IMR-90 (cell line): Measurements from ENCODE around the gene FOSB. TPM values are rescaled to one million over a fixed set of nuclear protein-coding genes. Genes with fewer than 3 reads are reported as not detected.
A peak's percentile ranks its signal among the peaks of the same experiment; 100 is the strongest.

Experiments used
- ATAC-seq: fragments of 200-7000 bp; cut with Tn5 transposase; 2 replicates; pipeline ENCODE4 v1.9.1; 2020; ENCODE audit warnings: low read depth, mild to moderate bottlenecking, moderate library complexity
- BruUV-seq: library from RNA; stranded (reverse); fragments of 400-500 nt; replicated peaks from 2 replicates; lab custom pipeline; 2021; lab: Mats Ljungman, UMichigan
- CTCF ChIA-PET: fragments of 300-600 bp; formaldehyde crosslinking; extraction: SDS; loops from one replicate; lab custom pipeline; 2021; ENCODE audit warnings: antibody characterized with exemption; lab: Yijun Ruan, JAX
- POLR2A ChIA-PET: fragments of 300-600 bp; sonication (Branson Sonifier 250); formaldehyde crosslinking; loops from one replicate; lab custom pipeline; 2022; ENCODE audit warnings: antibody characterized with exemption; ENCODE audit not compliant: unreplicated experiment; lab: Charles Lee
- DNase-seq: peaks from one replicate; pipeline ENCODE4 v3.0.0; 2013
- H2AFZ ChIP-seq: replicated peaks from 2 replicates; pipeline ENCODE3; 2013; ENCODE audit warnings: low read length, mild to moderate bottlenecking; ENCODE audit not compliant: poor library complexity
- H2AK5ac ChIP-seq: 2 replicates; pipeline ENCODE4 v1.6.1; 2013; ENCODE audit warnings: low read depth, low read length, inconsistent platforms
- H2AK9ac ChIP-seq: replicated peaks from 2 replicates; pipeline ENCODE3; 2013; ENCODE audit warnings: mild to moderate bottlenecking, low read depth, low read length, moderate library complexity; ENCODE audit not compliant: poor library complexity
- H2BK120ac ChIP-seq: 2 replicates; pipeline ENCODE4 v1.6.1; 2013; ENCODE audit warnings: low read depth, low read length, inconsistent platforms
- H2BK15ac ChIP-seq: 3 replicates; pipeline ENCODE4 v1.6.1; 2013; ENCODE audit warnings: low read depth, low read length, inconsistent platforms
- H2BK20ac ChIP-seq: 2 replicates; pipeline ENCODE4 v1.6.1; 2013; ENCODE audit warnings: low read depth, mild to moderate bottlenecking, inconsistent platforms, low read length, moderate library complexity
- H2BK5ac ChIP-seq: 2 replicates; pipeline ENCODE4 v1.6.1; 2013; ENCODE audit warnings: mild to moderate bottlenecking, low read depth, low read length, inconsistent platforms; ENCODE audit not compliant: poor library complexity, severe bottlenecking
- H3K14ac ChIP-seq: replicated peaks from 2 replicates; pipeline ENCODE4 v1.6.1; 2013; ENCODE audit warnings: low read depth, low read length, inconsistent platforms
- H3K18ac ChIP-seq: 2 replicates; pipeline ENCODE4 v1.6.1; 2013; ENCODE audit warnings: low read depth, low read length, control low read depth
- H3K23ac ChIP-seq: 2 replicates; pipeline ENCODE4 v1.6.1; 2013; ENCODE audit warnings: low read depth, low read length, inconsistent platforms
- H3K27ac ChIP-seq: 2 replicates; pipeline ENCODE4 v1.5.1; 2013; ENCODE audit warnings: mild to moderate bottlenecking, control low read depth, low read length; ENCODE audit not compliant: insufficient read depth
- H3K27me3 ChIP-seq: 2 replicates; pipeline ENCODE4 v1.6.1; 2013; ENCODE audit warnings: low read length; ENCODE audit not compliant: control insufficient read depth, insufficient read depth
- H3K36me3 ChIP-seq: 2 replicates; pipeline ENCODE4 v1.6.1; 2013; ENCODE audit warnings: low read length, mixed read lengths; ENCODE audit not compliant: control insufficient read depth, insufficient read depth
- H3K4ac ChIP-seq: 2 replicates; pipeline ENCODE4 v1.6.1; 2013; ENCODE audit warnings: low read depth, low read length, inconsistent platforms
- H3K4me1 ChIP-seq: 2 replicates; pipeline ENCODE4 v1.6.1; 2013; ENCODE audit warnings: low read length, mixed read lengths; ENCODE audit not compliant: control insufficient read depth, insufficient read depth
- H3K4me2 ChIP-seq: 2 replicates; pipeline ENCODE4 v1.6.1; 2013; ENCODE audit warnings: low read depth, mild to moderate bottlenecking, control low read depth, low read length, moderate library complexity
- H3K4me3 ChIP-seq: 2 replicates; pipeline ENCODE4 v1.5.1; 2013; ENCODE audit warnings: low read depth, mild to moderate bottlenecking, control low read depth, low read length, moderate library complexity; ENCODE audit not compliant: insufficient read depth
- H3K56ac ChIP-seq: 2 replicates; pipeline ENCODE4 v1.6.1; 2013; ENCODE audit warnings: low read length, inconsistent platforms; ENCODE audit not compliant: insufficient read depth; ENCODE audit errors: extremely low read depth
- H3K79me1 ChIP-seq, 2 experiments: 2 replicates each; pipeline ENCODE4 v1.6.1; 2013; ENCODE audit warnings: low read length in 2 of 2, inconsistent platforms in 1 of 2, low read depth in 1 of 2
- H3K9ac ChIP-seq: 2 replicates; pipeline ENCODE4 v1.6.1; 2013; ENCODE audit warnings: low read depth, low read length, control low read depth
- H3K9me1 ChIP-seq: 2 replicates; pipeline ENCODE4 v1.6.1; 2013; ENCODE audit warnings: low read length, inconsistent platforms; ENCODE audit not compliant: insufficient read depth
- H3K9me3 ChIP-seq: 2 replicates; pipeline ENCODE4 v1.6.1; 2013; ENCODE audit warnings: low read length; ENCODE audit not compliant: control insufficient read depth, insufficient read depth
- H4K20me1 ChIP-seq: 2 replicates; pipeline ENCODE4 v1.6.1; 2013; ENCODE audit warnings: low read length, inconsistent platforms; ENCODE audit not compliant: insufficient read depth
- H4K5ac ChIP-seq: 2 replicates; pipeline ENCODE4 v1.6.1; 2013; ENCODE audit warnings: mild to moderate bottlenecking, low read depth, low read length, control low read depth
- H4K8ac ChIP-seq, 2 experiments: 2 replicates each; pipeline ENCODE4 v1.6.1; 2013; ENCODE audit warnings: low read depth in 2 of 2, low read length in 2 of 2, control low read depth in 1 of 2, inconsistent platforms in 1 of 2
- H4K91ac ChIP-seq: 2 replicates; pipeline ENCODE4 v1.6.1; 2013; ENCODE audit warnings: low read depth, low read length, inconsistent platforms; ENCODE audit not compliant: insufficient read depth
- BHLHE40 ChIP-seq: fragments of 150-350 bp; IDR thresholded peaks from 2 replicates; pipeline ENCODE4 v1.6.1; 2016; ENCODE audit warnings: mild to moderate bottlenecking, low read depth, low read length
- CHD1 ChIP-seq: IDR thresholded peaks from 2 replicates; pipeline ENCODE4 v1.6.1; 2012; ENCODE audit warnings: low read depth, low read length, improper control_type of control experiment
- CTCF ChIP-seq: conservative IDR thresholded peaks from 2 replicates; pipeline ENCODE4 v1.5.1; 2012; ENCODE audit warnings: mild to moderate bottlenecking, low read depth, low read length, improper control_type of control experiment
- ELK1 ChIP-seq: fragments of 150-350 bp; IDR thresholded peaks from 2 replicates; pipeline ENCODE4 v1.6.1; 2016; ENCODE audit warnings: low read depth, mild to moderate bottlenecking, low read length, moderate library complexity, borderline replicate concordance
- FOS ChIP-seq: fragments of 150-350 bp; IDR thresholded peaks from 2 replicates; pipeline ENCODE4 v1.6.1; 2016; ENCODE audit warnings: low read depth, low read length
- MAFK ChIP-seq: IDR thresholded peaks from 2 replicates; pipeline ENCODE4 v1.6.1; 2012; ENCODE audit warnings: low read depth, low read length, improper control_type of control experiment
- MAZ ChIP-seq: IDR thresholded peaks from 2 replicates; pipeline ENCODE4 v1.6.1; 2012; ENCODE audit warnings: low read depth, mild to moderate bottlenecking, low read length, improper control_type of control experiment, moderate library complexity, borderline replicate concordance
- MXI1 ChIP-seq: IDR thresholded peaks from 2 replicates; pipeline ENCODE4 v1.6.1; 2012; ENCODE audit warnings: low read depth, mild to moderate bottlenecking, low read length, moderate library complexity, borderline replicate concordance
- NFE2L2 ChIP-seq: fragments of 150-350 bp; IDR thresholded peaks from 2 replicates; pipeline ENCODE4 v1.6.1; 2016; ENCODE audit warnings: low read depth, mild to moderate bottlenecking, low read length
- POLR2A ChIP-seq: IDR thresholded peaks from 2 replicates; pipeline ENCODE4 v1.6.1; 2012; ENCODE audit warnings: mild to moderate bottlenecking, low read depth, low read length
- SMC3 ChIP-seq: fragments of 150-350 bp; IDR thresholded peaks from 2 replicates; pipeline ENCODE4 v1.6.1; 2016; ENCODE audit warnings: low read depth, mild to moderate bottlenecking, antibody characterized with exemption, low read length, moderate library complexity
- USF2 ChIP-seq: fragments of 150-350 bp; IDR thresholded peaks from 2 replicates; pipeline ENCODE4 v1.6.1; 2017; ENCODE audit warnings: mild to moderate bottlenecking, antibody characterized with exemption, low read length, low read depth
- WGBS, 2 experiments: methylation state at CpG; one replicate each; pipeline versions ENCODE4 v1.1.5 to v1.1.7; 2013; ENCODE audit warnings: missing lambda C conversion rate in 2 of 2; ENCODE audit not compliant: insufficient read length in 1 of 2; ENCODE audit errors: extremely low coverage in 2 of 2; 5-methylcytosine and 5-hydroxymethylcytosine counted together
- dilution Hi-C: fragments of 300-500 bp; cut with HindIII; formaldehyde crosslinking; loops from one replicate; pipeline ENCODE4 v1.14.3; 2018; ENCODE audit warnings: low sequenced_read_pairs; ENCODE audit not compliant: unreplicated experiment
- in situ Hi-C: fragments of 300-500 bp; cut with MboI; formaldehyde crosslinking; loops from 3 replicates; pipeline ENCODE4 v1.14.3; 2019; ENCODE audit warnings: low sequenced_read_pairs, inconsistent platforms, mixed read lengths
- intact Hi-C: fragments of 100-400 bp; cut with micrococcal nuclease; formaldehyde crosslinking; loops from 2 replicates; pipeline ENCODE4 v1.10.0; 2022
- polyA plus RNA-seq, 3 experiments: library from polyadenylated mRNA; depleted of rRNA; stranded (reverse); fragments of >200 nt; gene quantifications; 2 replicates each; pipeline ENCODE4 v1.2.3, GENCODE V29; 2012; ENCODE audit warnings: low replicate concordance in 1 of 3
- total RNA-seq: library from RNA; depleted of rRNA; stranded (reverse); fragments of >200 nt; gene quantifications from 2 replicates; pipeline ENCODE4 v1.2.3, GENCODE V29; 2012

The FOSB gene
- total and polyA plus RNA-seq, 2 of the 4 experiments (the other 2 are of a cell fraction) = 11.1 to 15.6 TPM

GRCh38 chr19:45499196-45500180 is 31.7 kb downstream of the FOSB start:
- in situ Hi-C loops = no loop called here
- H3K4me3 ChIP-seq = no peak overlapping the region

More at GRCh38 chr19:45499196-45500180, 31.7 kb downstream of the FOSB start:
- Histone ChIP-seq H3K18ac (no peak overlapping the region), H2BK5ac (no peak overlapping the region), H3K36me3 (no peaks in the 10 kb centered on the region), H3K27ac (no peak overlapping the region), H2AK5ac (peak overlapping the region; percentile 3; the same call in 1 of the 2 replicates), H4K20me1 (no peaks in the 10 kb centered on the region), H3K27me3 (peaks cover 6% of the 10 kb centered on the region; the same call in 1 of the 2 replicates), H4K91ac (no peak overlapping the region), H3K4ac (no peak overlapping the region), H2BK20ac (no peak overlapping the region), H3K4me1 (no peaks in the 10 kb centered on the region), H2BK15ac (no peak overlapping the region), H3K9me3 (no peaks in the 10 kb centered on the region), H4K5ac (no peak overlapping the region), H3K14ac (no peak overlapping the region), H3K9ac (no peak overlapping the region), H2AFZ (peak overlapping the region; percentile 93), H3K9me1 (peaks cover 10% of the 10 kb centered on the region), H3K4me2 (no peak overlapping the region), H2AK9ac (peak overlapping the region; percentile 85), H3K56ac (no peak overlapping the region), H4K8ac (no peak overlapping the region), H3K79me1 (peaks cover 0 to 2% of the 10 kb centered on the region in 2 experiments; a peak in 1 of 4 replicates), H3K23ac (no peak overlapping the region), H2BK120ac (no peak overlapping the region)
- TF ChIP-seq MAFK (no peak), MXI1 (no peak), BHLHE40 (no peak), USF2 (no peak), FOS (no peak), ELK1 (no peak), POLR2A (no peak), CTCF (no peak), CHD1 (no peak), NFE2L2 (no peak), SMC3 (no peak), MAZ (no peak)
- dilution Hi-C loops (no loop called here), intact Hi-C loops (no loop called here)
- WGBS, 2 experiments = 1% methylated on average over 16 of the region's 37 CpGs; no CpG with 5 or more reads in 1 of the 2 experiments
- POLR2A ChIA-PET = no interaction called here
- no TSS peak for BruUV-seq
- DNase-seq (no peak), ATAC-seq (no peak)
- CTCF ChIA-PET = interaction anchor here (0.6 to 1.1 kb wide), 3 partner anchors 21 to 107 kb away, joined by 3 to 5 read pairs (median 4); no protein-coding TSS in a partner anchor
